Activated T-cell treated with anti-CD3 and anti-CD28 coated beads, Interleukin-2, amount 50 U/mL, for 72 hours (primary cell): ENCODE results near the gene SLTM. TPM values are rescaled to one million over a fixed set of nuclear protein-coding genes. Genes with fewer than 3 reads are reported as not detected.
"Not testable (repeated sequence)": the region's sequence is repeated elsewhere in the genome, so short reads cannot be mapped to it uniquely, and the experiment has no call there.

Experiments
- ATAC-seq, 2 donors: fragments of 150-1000 bp; cut with Tn5 transposase; replicated peaks in 1 of 2; 2 replicates each; pipeline ENCODE4 v1.10.0; 2021; ENCODE audit warnings: moderate library complexity in 2 of 2, mild to moderate bottlenecking in 1 of 2
- DNase-seq, 2 donors: peaks; one replicate each; pipeline ENCODE4 v3.0.0; 2021 to 2022; ENCODE audit warnings: mixed read lengths in 1 of 2
- H3K27ac Mint-ChIP-seq: one replicate; pipeline ENCODE4 v1.8.0; 2022; ENCODE audit warnings: mild to moderate bottlenecking, moderate library complexity, mixed read lengths
- H3K27me3 Mint-ChIP-seq: one replicate; pipeline ENCODE4 v1.8.0; 2022; ENCODE audit warnings: low read depth, mixed read lengths
- H3K36me3 Mint-ChIP-seq, 2 donors: one replicate each; pipeline ENCODE4 v1.8.0; 2022; ENCODE audit warnings: mixed read lengths in 2 of 2, mild to moderate bottlenecking in 1 of 2; ENCODE audit not compliant: insufficient read depth in 2 of 2
- H3K4me1 Mint-ChIP-seq: one replicate; pipeline ENCODE4 v1.8.0; 2022; ENCODE audit warnings: low read depth, mixed read lengths
- H3K4me3 Mint-ChIP-seq, 2 donors: one replicate each; pipeline ENCODE4 v1.8.0; 2022; ENCODE audit warnings: mild to moderate bottlenecking in 2 of 2, mixed read lengths in 2 of 2, moderate library complexity in 2 of 2
- H3K9me3 Mint-ChIP-seq, 2 donors: one replicate each; pipeline ENCODE4 v1.8.0; 2022; ENCODE audit warnings: mixed read lengths in 2 of 2
- total RNA-seq, 2 donors: library from RNA; stranded (reverse); gene quantifications; one replicate each; pipeline ENCODE4 v1.2.3, GENCODE V29; 2022

Gene SLTM
- total RNA-seq, 2 donors from 2014 or later, result 114 to 115 TPM

GRCh38 chr15:58920447-58920846 lies 13.0 kb downstream of the SLTM start:
- not testable (repeated sequence) for DNase-seq, H3K4me3 Mint-ChIP-seq, H3K27me3 Mint-ChIP-seq, H3K9me3 Mint-ChIP-seq, ATAC-seq, H3K27ac Mint-ChIP-seq
- peaks cover 4 to 10% of the 10 kb centered on the region in 2 donors for H3K36me3 Mint-ChIP-seq
- H3K4me1 Mint-ChIP-seq, result peaks cover 15% of the 10 kb centered on the region

GRCh38 chr15:58919232-58919631 lies 14.2 kb downstream of the SLTM start:
- no peak overlapping the region for H3K4me3 Mint-ChIP-seq
- H3K9me3 Mint-ChIP-seq, result no peaks in the 10 kb centered on the region
- peaks cover 6 to 15% of the 10 kb centered on the region in 2 donors for H3K36me3 Mint-ChIP-seq
- H3K27ac Mint-ChIP-seq, result no peak overlapping the region
- peaks cover 16% of the 10 kb centered on the region for H3K4me1 Mint-ChIP-seq
- ATAC-seq (no peak), DNase-seq (no peak)
- H3K27me3 Mint-ChIP-seq, result no peaks in the 10 kb centered on the region

GRCh38 chr15:58918239-58918638 lies 15.2 kb downstream of the SLTM start:
- no peaks in the 10 kb centered on the region for H3K9me3 Mint-ChIP-seq
- ATAC-seq (no peak), DNase-seq (no peak)
- H3K36me3 Mint-ChIP-seq, result peaks cover 8 to 21% of the 10 kb centered on the region in 2 donors
- no peak overlapping the region for H3K4me3 Mint-ChIP-seq
- H3K27ac Mint-ChIP-seq, result no peak overlapping the region
- H3K4me1 Mint-ChIP-seq, result peaks cover 14% of the 10 kb centered on the region
- H3K27me3 Mint-ChIP-seq, result no peaks in the 10 kb centered on the region

- peaks cover 14% of the 10 kb centered on the region for H3K4me1 Mint-ChIP-seq
- not testable (repeated sequence) for ATAC-seq, H3K4me3 Mint-ChIP-seq, DNase-seq, H3K9me3 Mint-ChIP-seq, H3K27me3 Mint-ChIP-seq
- H3K27ac Mint-ChIP-seq, result peak overlapping the region; percentile 9
- H3K36me3 Mint-ChIP-seq, result peaks cover 8 to 21% of the 10 kb centered on the region in 2 donors
Observed at GRCh38 chr15:58917613-58918129, 15.8 kb downstream of the SLTM start.

- Mint-ChIP-seq H3K27me3 (no peaks in the 10 kb centered on the region), H3K4me3 (no peak overlapping the region), H3K27ac (no peak overlapping the region), H3K36me3 (peaks cover 8 to 21% of the 10 kb centered on the region in 2 donors), H3K4me1 (peaks cover 14% of the 10 kb centered on the region), H3K9me3 (no peaks in the 10 kb centered on the region)
- no peak for ATAC-seq
- no peak for DNase-seq
Observed at GRCh38 chr15:58916962-58917361, 16.5 kb downstream of the SLTM start.

GRCh38 chr15:58910456-58910855 lies 23.0 kb downstream of the SLTM start:
- Mint-ChIP-seq H3K27me3 (no peaks in the 10 kb centered on the region), H3K27ac (no peak overlapping the region), H3K9me3 (no peaks in the 10 kb centered on the region), H3K36me3 (peaks cover 8 to 24% of the 10 kb centered on the region in 2 donors), H3K4me1 (peaks cover 37% of the 10 kb centered on the region), H3K4me3 (no peak overlapping the region)
- ATAC-seq (no peak), DNase-seq (no peak)

- Mint-ChIP-seq H3K36me3 (peaks cover 5 to 23% of the 10 kb centered on the region in 2 donors), H3K4me1 (peaks cover 32% of the 10 kb centered on the region), H3K4me3 (no peak overlapping the region), H3K27ac (peak overlapping the region; percentile 87), H3K9me3 (no peaks in the 10 kb centered on the region), H3K27me3 (no peaks in the 10 kb centered on the region)
- ATAC-seq, result no peak
- DNase-seq, result no peak
Observed at GRCh38 chr15:58909616-58910015, 23.9 kb downstream of the SLTM start.

GRCh38 chr15:58908550-58909309 lies 24.7 kb downstream of the SLTM start:
- H3K4me3 Mint-ChIP-seq, result peak overlapping the region in 1 of 2 donors; percentile 9

GRCh38 chr15:58900631-58901030 lies 32.8 kb downstream of the SLTM start:
- no peak overlapping the region for H3K27ac Mint-ChIP-seq
- H3K9me3 Mint-ChIP-seq, result no peaks in the 10 kb centered on the region
- no peak overlapping the region for H3K4me3 Mint-ChIP-seq
- H3K4me1 Mint-ChIP-seq, result peaks cover 31% of the 10 kb centered on the region
- DNase-seq, result no peak
- no peak for ATAC-seq
- peaks cover 7 to 26% of the 10 kb centered on the region in 2 donors for H3K36me3 Mint-ChIP-seq
- H3K27me3 Mint-ChIP-seq, result no peaks in the 10 kb centered on the region

More at GRCh38 chr15:58908550-58909309, 24.7 kb downstream of the SLTM start:
- Mint-ChIP-seq H3K36me3 (peaks cover 5 to 19% of the 10 kb centered on the region in 2 donors), H3K9me3 (no peaks in the 10 kb centered on the region), H3K27me3 (no peaks in the 10 kb centered on the region), H3K4me1 (peaks cover 25% of the 10 kb centered on the region), H3K27ac (peak overlapping the region; percentile 44)
- ATAC-seq (no peak), DNase-seq (no peak)

GRCh38 chr15:58898150-58898680 lies 35.3 kb downstream of the SLTM start:
- H3K27me3 Mint-ChIP-seq, result no peaks in the 10 kb centered on the region
- H3K4me3 Mint-ChIP-seq, result no peak overlapping the region
- peaks cover 15 to 39% of the 10 kb centered on the region in 2 donors for H3K36me3 Mint-ChIP-seq
- peak overlapping the region; percentile 89 for H3K27ac Mint-ChIP-seq
- peaks cover 31% of the 10 kb centered on the region for H3K4me1 Mint-ChIP-seq
- no peak for DNase-seq
- no peak for ATAC-seq
- no peaks in the 10 kb centered on the region for H3K9me3 Mint-ChIP-seq

GRCh38 chr15:58889363-58889762 lies 44.1 kb downstream of the SLTM start:
- H3K4me1 Mint-ChIP-seq, result no peaks in the 10 kb centered on the region
- no peaks in the 10 kb centered on the region for H3K9me3 Mint-ChIP-seq
- peaks cover 28 to 67% of the 10 kb centered on the region in 2 donors for H3K36me3 Mint-ChIP-seq
- H3K27me3 Mint-ChIP-seq, result no peaks in the 10 kb centered on the region
- ATAC-seq, result no peak
- peak overlapping the region; percentile 48 for H3K27ac Mint-ChIP-seq
- no peak for DNase-seq
- no peak overlapping the region for H3K4me3 Mint-ChIP-seq

GRCh38 chr15:58886921-58887320 lies 46.6 kb downstream of the SLTM start:
- Mint-ChIP-seq H3K27ac (peak overlapping the region; percentile 89), H3K27me3 (no peaks in the 10 kb centered on the region)
- no peak for ATAC-seq

GRCh38 chr15:58883926-58884325 lies 49.6 kb downstream of the SLTM start:
- not testable (repeated sequence) for H3K4me1 Mint-ChIP-seq, H3K27me3 Mint-ChIP-seq, H3K27ac Mint-ChIP-seq, H3K4me3 Mint-ChIP-seq, H3K9me3 Mint-ChIP-seq, DNase-seq, ATAC-seq
- peaks cover 26 to 63% of the 10 kb centered on the region in 2 donors for H3K36me3 Mint-ChIP-seq

More at GRCh38 chr15:58886921-58887320, 46.6 kb downstream of the SLTM start:
- peaks cover 29 to 65% of the 10 kb centered on the region in 2 donors for H3K36me3 Mint-ChIP-seq
- H3K4me1 Mint-ChIP-seq, result no peaks in the 10 kb centered on the region
- no peak overlapping the region for H3K4me3 Mint-ChIP-seq
- no peaks in the 10 kb centered on the region for H3K9me3 Mint-ChIP-seq
- DNase-seq, result no peak
